Measurements from ENCODE around the gene THOP1. TPM values are rescaled to one million over a fixed set of nuclear protein-coding genes. Genes with fewer than 3 reads are reported as not detected.
A peak's percentile ranks its signal among the peaks of the same experiment; 100 is the strongest.

Gene THOP1
- total and polyA plus RNA-seq, 7 donors: 46.0 to 92.2 (median 59.0) TPM

DNA sequence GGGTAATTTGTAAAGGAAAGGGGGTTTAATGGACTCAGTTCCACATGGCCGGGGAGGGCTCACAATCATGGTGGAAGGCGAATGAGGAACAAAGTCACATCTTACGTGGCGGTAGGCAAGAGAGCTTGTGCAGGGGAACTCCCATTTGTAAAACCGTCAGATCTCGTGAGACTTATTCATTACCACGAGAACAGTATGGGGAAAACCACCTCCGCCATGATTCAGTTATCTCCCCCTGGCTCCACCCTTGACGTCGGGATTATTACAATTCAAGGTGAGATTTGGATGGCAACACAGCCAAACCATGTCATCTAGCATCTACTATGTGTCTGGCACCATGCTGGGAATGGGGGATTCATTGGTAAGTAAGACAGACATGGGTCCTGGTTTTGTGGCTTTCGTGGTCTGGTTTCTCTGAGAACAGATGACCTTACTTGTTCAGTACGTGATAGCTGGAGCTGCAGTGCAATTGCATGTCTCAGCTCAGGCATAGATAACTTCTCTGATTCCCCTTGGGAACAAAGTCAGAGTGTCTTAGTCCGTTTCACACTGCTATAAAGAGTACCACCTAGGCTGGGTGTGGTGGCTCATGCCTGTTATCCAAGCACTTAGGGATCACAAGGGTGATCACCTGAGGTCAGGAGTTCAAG, 42.7 kb downstream of the THOP1 start:
- peaks cover 7 to 54% of the 10 kb centered on the region in 2 donors for H3K36me3 ChIP-seq (ENCODE audit: insufficient read depth in 1 of 2, low read depth in 1 of 2)
- H3K27ac ChIP-seq: no peak overlapping the region
- ATAC-seq (no peak), DNase-seq (no peak)
- H3K9me3 ChIP-seq: peaks cover 17% of the 10 kb centered on the region
- no peaks in the 10 kb centered on the region for H3K4me1 ChIP-seq
- no peaks in the 10 kb centered on the region for H3K27me3 ChIP-seq (ENCODE audit: insufficient read depth in 3 of 3, low read length in 2 of 3)
- 93 to 97% (median 93%) methylated on average over 13 of the region's 13 CpGs for WGBS, 3 donors
- intact Hi-C loops (cut with DNase I): no loop called here
- TF ChIP-seq, protein P1, sequence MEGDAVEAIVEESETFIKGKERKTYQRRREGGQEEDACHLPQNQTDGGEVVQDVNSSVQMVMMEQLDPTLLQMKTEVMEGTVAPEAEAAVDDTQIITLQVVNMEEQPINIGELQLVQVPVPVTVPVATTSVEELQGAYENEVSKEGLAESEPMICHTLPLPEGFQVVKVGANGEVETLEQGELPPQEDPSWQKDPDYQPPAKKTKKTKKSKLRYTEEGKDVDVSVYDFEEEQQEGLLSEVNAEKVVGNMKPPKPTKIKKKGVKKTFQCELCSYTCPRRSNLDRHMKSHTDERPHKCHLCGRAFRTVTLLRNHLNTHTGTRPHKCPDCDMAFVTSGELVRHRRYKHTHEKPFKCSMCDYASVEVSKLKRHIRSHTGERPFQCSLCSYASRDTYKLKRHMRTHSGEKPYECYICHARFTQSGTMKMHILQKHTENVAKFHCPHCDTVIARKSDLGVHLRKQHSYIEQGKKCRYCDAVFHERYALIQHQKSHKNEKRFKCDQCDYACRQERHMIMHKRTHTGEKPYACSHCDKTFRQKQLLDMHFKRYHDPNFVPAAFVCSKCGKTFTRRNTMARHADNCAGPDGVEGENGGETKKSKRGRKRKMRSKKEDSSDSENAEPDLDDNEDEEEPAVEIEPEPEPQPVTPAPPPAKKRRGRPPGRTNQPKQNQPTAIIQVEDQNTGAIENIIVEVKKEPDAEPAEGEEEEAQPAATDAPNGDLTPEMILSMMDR (IDR thresholded peaks at IDR 0.05): no peak
- H3K4me3 ChIP-seq: no peak overlapping the region

- no peak overlapping the region for H3K4me3 ChIP-seq
- H3K27me3 ChIP-seq (ENCODE audit: insufficient read depth in 3 of 3, low read length in 2 of 3): no peaks in the 10 kb centered on the region
- H3K36me3 ChIP-seq (ENCODE audit: insufficient read depth in 1 of 2, low read depth in 1 of 2): peaks cover 18 to 34% of the 10 kb centered on the region in 2 donors
- no peak overlapping the region for H3K27ac ChIP-seq
- TF ChIP-seq, protein P1 (IDR thresholded peaks at IDR 0.05): no peak
- no peaks in the 10 kb centered on the region for H3K4me1 ChIP-seq
- peaks cover 67% of the 10 kb centered on the region for H3K9me3 ChIP-seq
- intact Hi-C loops (cut with DNase I): no loop called here
- 97 to 99% (median 98%) methylated on average over 19 of the region's 19 CpGs for WGBS, 3 donors
- DNase-seq: no peak
- no peak for ATAC-seq
Observed at GRCh38 chr19:2834294-2834871, 49.1 kb downstream of the THOP1 start.

GRCh38 chr19:2837430-2837829, 52.1 kb downstream of the THOP1 start:
- peaks cover 15 to 27% of the 10 kb centered on the region in 2 donors for H3K36me3 ChIP-seq (ENCODE audit: insufficient read depth in 1 of 2, low read depth in 1 of 2)
- intact Hi-C loops (cut with DNase I): no loop called here
- peaks cover 0 to 1% (median 0%) of the 10 kb centered on the region in 3 donors for H3K27me3 ChIP-seq (ENCODE audit: insufficient read depth in 3 of 3, low read length in 2 of 3)
- H3K4me1 ChIP-seq: peaks cover 2% of the 10 kb centered on the region
- TF ChIP-seq, protein P1 (IDR thresholded peaks at IDR 0.05): no peak
- 87 to 92% (median 87%) methylated on average over 4 of the region's 4 CpGs for WGBS, 3 donors
- DNase-seq (no peak), ATAC-seq (no peak)
- H3K4me3 ChIP-seq: no peak overlapping the region
- peaks cover 56% of the 10 kb centered on the region for H3K9me3 ChIP-seq
- H3K27ac ChIP-seq: no peak overlapping the region

DNA sequence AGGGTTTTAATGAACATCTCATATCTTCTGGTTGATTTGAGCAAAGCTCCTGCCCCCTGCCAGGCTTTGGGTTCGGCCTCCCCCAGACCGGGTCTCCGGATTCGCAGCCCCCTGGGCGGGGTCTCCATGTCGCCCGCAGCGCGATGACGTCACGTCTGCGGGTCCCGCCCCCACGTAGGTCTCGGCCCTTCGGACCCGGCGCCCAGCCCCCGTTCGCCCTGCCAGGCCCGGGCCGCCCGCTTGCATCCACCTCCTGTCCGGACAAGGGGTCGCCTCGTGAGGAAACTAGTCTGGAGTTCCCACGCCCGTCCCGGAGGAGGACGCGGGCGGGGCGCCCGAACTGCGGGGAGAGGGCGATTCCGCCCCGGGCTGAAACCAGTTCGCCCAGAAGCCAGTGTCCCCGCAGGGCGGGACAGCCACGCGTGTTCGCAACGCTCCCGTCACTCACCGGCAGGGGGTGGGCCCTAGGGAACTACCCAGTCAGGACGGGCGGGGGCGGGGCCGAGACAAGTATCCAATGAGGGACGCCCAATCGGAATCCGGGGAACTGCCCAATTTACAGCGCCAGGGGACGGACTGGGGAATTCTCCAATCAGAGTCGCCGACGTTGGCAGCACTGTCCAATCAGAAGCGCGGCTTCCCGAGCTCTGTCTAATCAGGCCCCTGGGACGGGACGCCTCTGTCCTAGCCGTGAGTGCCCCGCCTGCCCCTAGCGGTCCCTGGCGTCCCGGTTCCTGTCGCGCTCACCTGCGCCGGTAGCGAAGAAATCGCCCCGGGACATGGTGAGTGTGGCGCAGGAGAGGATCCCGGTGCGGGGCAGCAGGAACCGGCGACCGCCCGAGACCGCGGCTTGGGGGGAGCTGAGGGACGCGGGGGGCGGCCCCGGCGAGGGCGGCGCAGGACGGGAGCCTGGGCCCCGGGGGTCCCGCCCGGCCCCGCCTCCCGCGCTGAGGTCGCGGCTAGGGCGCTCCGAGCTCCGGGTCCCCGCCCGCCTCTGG, 55.8 kb downstream of the THOP1 start, which contains the start of gene ZNF555:
TSS of gene ZNF555 (plus strand) at position 682 of the 998 bp plus-strand sequence. CDS start at position 780, 98 bp downstream.
- ATAC-seq: peak; percentile 96 to 98 (median 98)
- no peaks in the 10 kb centered on the region for H3K36me3 ChIP-seq (ENCODE audit: insufficient read depth in 1 of 2, low read depth in 1 of 2)
- H3K4me3 ChIP-seq: peak within 1 kb of the TSS; percentile 96
- peak; percentile 100 for DNase-seq
- H3K4me1 ChIP-seq: peaks cover 15% of the 10 kb centered on the region
- peak within 1 kb of the TSS; percentile 93 for H3K27ac ChIP-seq
- peaks cover 24% of the 10 kb centered on the region for H3K9me3 ChIP-seq
- TF ChIP-seq, protein P1 (IDR thresholded peaks at IDR 0.05): peak; percentile 51
- intact Hi-C loops (cut with DNase I): loop anchor here (5.0 to 10.0 kb wide), 2 partner anchors 101 to 104 kb away; partner anchors contain the start of gene ZNF77 (in 2 of the 2)
- WGBS, 3 donors: 0 to 1% (median 0%) methylated on average over 49 to 106 of the region's 106 CpGs
- H3K27me3 ChIP-seq (ENCODE audit: insufficient read depth in 3 of 3, low read length in 2 of 3): peaks cover 0 to 1% (median 0%) of the 10 kb centered on the region in 3 donors
